PC-3 (cell line): ENCODE data around the gene ITK. TPM values are rescaled to one million over a fixed set of nuclear protein-coding genes. Genes with fewer than 3 reads are reported as not detected.

Experiments used
- ATAC-seq: fragments of 200-7000 bp; cut with Tn5 transposase; 2 replicates; pipeline ENCODE4 v1.9.1; 2020; ENCODE audit warnings: mild to moderate bottlenecking, moderate library complexity
- BruUV-seq: library from RNA; stranded (reverse); fragments of 400-500 nt; replicated peaks from 2 replicates; lab custom pipeline; 2021; lab: Mats Ljungman, UMichigan
- CTCF ChIA-PET: fragments of 300-600 bp; sonication (Branson Sonifier 250); formaldehyde crosslinking; loops from one replicate; lab custom pipeline; 2022; ENCODE audit warnings: antibody characterized with exemption; lab: Charles Lee
- POLR2A ChIA-PET: fragments of 300-600 bp; sonication (Branson Sonifier 250); formaldehyde crosslinking; loops from one replicate; lab custom pipeline; 2022; ENCODE audit warnings: antibody characterized with exemption; ENCODE audit not compliant: unreplicated experiment; lab: Charles Lee
- DNase-seq: peaks from one replicate; pipeline ENCODE4 v3.0.0-alpha.2; 2015
- H2AFZ ChIP-seq: fragments of 300-600 bp; sonication (generic); 2 replicates; pipeline ENCODE4 v1.6.0; 2016; ENCODE audit warnings: antibody characterized with exemption, low read length
- H3F3A ChIP-seq: fragments of 300-600 bp; sonication (generic); one replicate; pipeline ENCODE4 v1.6.0; 2017; ENCODE audit warnings: antibody characterized with exemption, low read length, control low read depth, mild to moderate bottlenecking; ENCODE audit not compliant: unreplicated experiment
- H3K27ac ChIP-seq: fragments of 300-600 bp; sonication (generic); 2 replicates; pipeline ENCODE4 v1.5.1; 2016; ENCODE audit warnings: mild to moderate bottlenecking, low read length
- H3K27me3 ChIP-seq: fragments of 300-600 bp; sonication (generic); 2 replicates; pipeline ENCODE4 v1.6.1; 2016; ENCODE audit warnings: low read length, mixed read lengths
- H3K36me3 ChIP-seq: fragments of 300-600 bp; sonication (generic); 2 replicates; pipeline ENCODE4 v1.6.1; 2016; ENCODE audit warnings: low read depth, mixed run types, low read length, mixed read lengths
- H3K4me1 ChIP-seq: fragments of 300-600 bp; sonication (generic); 2 replicates; pipeline ENCODE4 v1.5.1; 2016; ENCODE audit warnings: low read length; ENCODE audit not compliant: insufficient read depth
- H3K4me2 ChIP-seq: fragments of 300-600 bp; sonication (generic); 2 replicates; pipeline ENCODE4 v1.6.0; 2016; ENCODE audit warnings: low read length
- H3K4me3 ChIP-seq: fragments of 300-600 bp; sonication (generic); 2 replicates; pipeline ENCODE4 v1.5.1; 2016; ENCODE audit warnings: mild to moderate bottlenecking, low read length, mixed read lengths
- H3K79me2 ChIP-seq: fragments of 300-600 bp; sonication (generic); 2 replicates; pipeline ENCODE4 v1.6.1; 2017; ENCODE audit warnings: low read length, mixed read lengths
- H3K9ac ChIP-seq: fragments of 300-600 bp; sonication (generic); 2 replicates; pipeline ENCODE4 v1.6.0; 2016; ENCODE audit warnings: mild to moderate bottlenecking, low read length
- H3K9me2 ChIP-seq: fragments of 300-600 bp; sonication (generic); replicated peaks from 2 replicates; pipeline ENCODE4 v1.6.1; 2016; ENCODE audit warnings: mixed run types, low read length, mixed read lengths
- H3K9me3 ChIP-seq: fragments of 300-600 bp; sonication (generic); 2 replicates; pipeline ENCODE4 v1.6.1; 2016; ENCODE audit warnings: low read length, mixed read lengths
- H4K20me1 ChIP-seq: fragments of 300-600 bp; sonication (generic); 2 replicates; pipeline ENCODE4 v1.6.1; 2016; ENCODE audit warnings: low read length, mixed read lengths
- CTCF ChIP-seq: fragments of 300-600 bp; sonication (generic); conservative IDR thresholded peaks from 2 replicates; pipeline ENCODE4 v1.5.1; 2017; ENCODE audit warnings: antibody characterized with exemption, low read depth, mild to moderate bottlenecking, low read length
- EZH2 ChIP-seq: fragments of 300-600 bp; sonication (generic); IDR thresholded peaks from one replicate; pipeline ENCODE4 v1.6.1; 2017; ENCODE audit warnings: antibody characterized with exemption, mild to moderate bottlenecking, low read length; ENCODE audit not compliant: unreplicated experiment
- EZH2phosphoT487 ChIP-seq: fragments of 300-600 bp; sonication (generic); IDR thresholded peaks from 2 replicates; pipeline ENCODE4 v1.6.1; 2018; ENCODE audit warnings: mild to moderate bottlenecking, antibody characterized with exemption, low read length, borderline replicate concordance
- intact Hi-C: fragments of 100-400 bp; cut with micrococcal nuclease; formaldehyde crosslinking; loops from 2 replicates; pipeline ENCODE4 v1.9.0; 2023
- total RNA-seq: library from RNA; depleted of rRNA; stranded (reverse); fragments of >200 nt; gene quantifications from 2 replicates; pipeline ENCODE4 v1.2.3, GENCODE V29; 2014

The ITK gene
- total RNA-seq, 1 experiment from 2014 or later, result 0.69 TPM

- no peaks in the 10 kb centered on the region for H3K36me3 ChIP-seq
- BruUV-seq, result no TSS peak
- H3K4me1 ChIP-seq, result no peaks in the 10 kb centered on the region
- ATAC-seq (no peak), DNase-seq (no peak)
- H3K27ac ChIP-seq, result no peak overlapping the region
- H3K9ac ChIP-seq, result no peak overlapping the region
- no peaks in the 10 kb centered on the region for H3K9me2 ChIP-seq
- no peaks in the 10 kb centered on the region for H3F3A ChIP-seq
- ChIA-PET POLR2A (interaction anchor here (0.7 kb wide), 1 partner anchor 10 kb away, joined by 3 read pairs; no protein-coding TSS in a partner anchor), CTCF (interaction anchor here (0.5 kb wide), 1 partner anchor 13 kb away, joined by 3 read pairs; no protein-coding TSS in a partner anchor)
- H3K27me3 ChIP-seq, result peaks cover 96% of the 10 kb centered on the region
- no peak for TF ChIP-seq CTCF
- TF ChIP-seq EZH2phosphoT487, result no peak
- no peak for TF ChIP-seq EZH2
- no peak overlapping the region for H3K4me3 ChIP-seq
- H2AFZ ChIP-seq, result no peak overlapping the region
- H3K9me3 ChIP-seq, result no peaks in the 10 kb centered on the region
- H4K20me1 ChIP-seq, result no peaks in the 10 kb centered on the region
- H3K79me2 ChIP-seq, result no peaks in the 10 kb centered on the region
- intact Hi-C loops, result no loop called here
- no peak overlapping the region for H3K4me2 ChIP-seq
Observed at GRCh38 chr5:157161996-157162395, 18.6 kb upstream of the ITK start.

GRCh38 chr5:157162919-157163510 is 17.6 kb upstream of the ITK start:
- BruUV-seq, result no TSS peak
- DNase-seq (no peak), ATAC-seq (no peak)
- H3K4me2 ChIP-seq, result no peak overlapping the region
- H3K36me3 ChIP-seq, result no peaks in the 10 kb centered on the region
- H4K20me1 ChIP-seq, result no peaks in the 10 kb centered on the region
- H3K79me2 ChIP-seq, result no peaks in the 10 kb centered on the region
- H3F3A ChIP-seq, result no peaks in the 10 kb centered on the region
- no peaks in the 10 kb centered on the region for H3K9me3 ChIP-seq
- H3K4me1 ChIP-seq, result no peaks in the 10 kb centered on the region
- H3K27ac ChIP-seq, result no peak overlapping the region
- H3K9ac ChIP-seq, result no peak overlapping the region
- intact Hi-C loops, result no loop called here
- ChIA-PET POLR2A (no interaction called here), CTCF (no interaction called here)
- peaks cover 99% of the 10 kb centered on the region for H3K27me3 ChIP-seq
- H3K9me2 ChIP-seq, result no peaks in the 10 kb centered on the region
- no peak overlapping the region for H2AFZ ChIP-seq
- H3K4me3 ChIP-seq, result no peak overlapping the region
- TF ChIP-seq CTCF, result no peak

GRCh38 chr5:157164521-157164920 is 16.1 kb upstream of the ITK start:
- peaks cover 98% of the 10 kb centered on the region for H3K27me3 ChIP-seq
- H3K4me3 ChIP-seq, result no peak overlapping the region
- TF ChIP-seq EZH2 (no peak), CTCF (no peak), EZH2phosphoT487 (no peak)
- no peaks in the 10 kb centered on the region for H3K9me3 ChIP-seq
- intact Hi-C loops, result no loop called here
- ATAC-seq (no peak), DNase-seq (no peak)
- no peaks in the 10 kb centered on the region for H3K36me3 ChIP-seq
- no peaks in the 10 kb centered on the region for H3K4me1 ChIP-seq
- H3K4me2 ChIP-seq, result no peak overlapping the region
- no TSS peak for BruUV-seq
- no peaks in the 10 kb centered on the region for H3K79me2 ChIP-seq
- H4K20me1 ChIP-seq, result no peaks in the 10 kb centered on the region
- H3K27ac ChIP-seq, result no peak overlapping the region
- H2AFZ ChIP-seq, result no peak overlapping the region
- H3K9me2 ChIP-seq, result no peaks in the 10 kb centered on the region
- no peak overlapping the region for H3K9ac ChIP-seq
- CTCF ChIA-PET, result no interaction called here
- POLR2A ChIA-PET, result no interaction called here
- no peaks in the 10 kb centered on the region for H3F3A ChIP-seq
